ENCODE measurements around the gene COX4I1. TPM values are rescaled to one million over a fixed set of nuclear protein-coding genes. Genes with fewer than 3 reads are reported as not detected.

Gene COX4I1
- total and polyA plus RNA-seq, 9 of the 15 experiments (the other 6 are each of a cell fraction or from before 2014, with no cell fraction given), result 651 to 2,356 (median 1,032) TPM

DNA sequence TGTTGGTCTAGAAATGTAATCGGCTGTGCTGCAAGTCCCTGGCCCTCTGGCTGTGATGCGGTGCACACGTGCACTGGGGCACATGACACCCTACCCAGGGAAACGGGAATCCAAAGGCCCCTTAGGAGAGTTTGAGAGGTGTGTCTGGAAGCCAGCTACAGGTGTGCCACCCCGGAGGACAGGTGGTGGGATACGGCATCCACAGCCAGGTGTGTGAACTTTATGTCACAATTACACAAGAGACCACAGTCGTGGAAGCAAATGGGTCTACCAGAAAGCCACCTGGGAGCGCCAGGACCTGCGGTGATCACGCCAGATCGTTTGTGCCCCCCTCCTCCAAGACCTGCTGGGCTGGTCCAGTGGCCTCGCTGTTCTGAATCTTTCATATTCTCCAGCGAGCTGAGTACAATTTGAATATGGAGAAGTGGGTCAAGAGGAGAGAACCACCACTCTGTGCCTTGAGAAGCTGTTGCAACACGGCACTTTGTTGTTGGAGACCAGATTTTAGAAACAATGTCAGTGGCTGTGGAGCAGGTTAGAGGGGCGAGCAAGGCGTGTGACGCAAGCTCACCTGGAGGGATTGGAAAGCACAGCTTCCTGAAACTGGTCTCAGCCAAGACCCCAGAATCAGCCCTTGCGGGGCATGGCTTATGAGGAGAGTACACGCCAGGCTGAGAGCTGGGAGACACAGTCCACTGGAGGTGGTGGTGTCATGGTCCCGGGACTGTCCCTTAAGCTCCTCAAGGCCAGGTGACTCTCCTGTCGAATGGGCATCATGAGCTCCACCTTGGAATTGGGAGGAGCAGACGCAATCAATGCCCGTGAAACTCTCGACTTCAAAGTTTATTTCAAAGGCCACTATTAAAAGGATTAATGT, 37.4 kb downstream of the COX4I1 start (continued):
- TF ChIP-seq, protein P1, sequence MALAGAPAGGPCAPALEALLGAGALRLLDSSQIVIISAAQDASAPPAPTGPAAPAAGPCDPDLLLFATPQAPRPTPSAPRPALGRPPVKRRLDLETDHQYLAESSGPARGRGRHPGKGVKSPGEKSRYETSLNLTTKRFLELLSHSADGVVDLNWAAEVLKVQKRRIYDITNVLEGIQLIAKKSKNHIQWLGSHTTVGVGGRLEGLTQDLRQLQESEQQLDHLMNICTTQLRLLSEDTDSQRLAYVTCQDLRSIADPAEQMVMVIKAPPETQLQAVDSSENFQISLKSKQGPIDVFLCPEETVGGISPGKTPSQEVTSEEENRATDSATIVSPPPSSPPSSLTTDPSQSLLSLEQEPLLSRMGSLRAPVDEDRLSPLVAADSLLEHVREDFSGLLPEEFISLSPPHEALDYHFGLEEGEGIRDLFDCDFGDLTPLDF (CRISPR knock-in tag; IDR thresholded peaks at IDR 0.05), result no peak
- TF ChIP-seq ETV6 (IDR thresholded peaks at IDR 0.05; ENCODE audit: borderline replicate concordance in 1 of 2, low read depth in 2 of 2, low read length in 1 of 2) (no peak), ETV6 (CRISPR knock-in tag; IDR thresholded peaks at IDR 0.05; ENCODE audit: borderline replicate concordance) (no peak), ZNF175 (CRISPR knock-in tag; IDR thresholded peaks at IDR 0.05; ENCODE audit: low read depth) (no peak), ETV5 (CRISPR knock-in tag; IDR thresholded peaks at IDR 0.05; ENCODE audit: low read depth) (no peak)
- TF ChIP-seq, protein P2, sequence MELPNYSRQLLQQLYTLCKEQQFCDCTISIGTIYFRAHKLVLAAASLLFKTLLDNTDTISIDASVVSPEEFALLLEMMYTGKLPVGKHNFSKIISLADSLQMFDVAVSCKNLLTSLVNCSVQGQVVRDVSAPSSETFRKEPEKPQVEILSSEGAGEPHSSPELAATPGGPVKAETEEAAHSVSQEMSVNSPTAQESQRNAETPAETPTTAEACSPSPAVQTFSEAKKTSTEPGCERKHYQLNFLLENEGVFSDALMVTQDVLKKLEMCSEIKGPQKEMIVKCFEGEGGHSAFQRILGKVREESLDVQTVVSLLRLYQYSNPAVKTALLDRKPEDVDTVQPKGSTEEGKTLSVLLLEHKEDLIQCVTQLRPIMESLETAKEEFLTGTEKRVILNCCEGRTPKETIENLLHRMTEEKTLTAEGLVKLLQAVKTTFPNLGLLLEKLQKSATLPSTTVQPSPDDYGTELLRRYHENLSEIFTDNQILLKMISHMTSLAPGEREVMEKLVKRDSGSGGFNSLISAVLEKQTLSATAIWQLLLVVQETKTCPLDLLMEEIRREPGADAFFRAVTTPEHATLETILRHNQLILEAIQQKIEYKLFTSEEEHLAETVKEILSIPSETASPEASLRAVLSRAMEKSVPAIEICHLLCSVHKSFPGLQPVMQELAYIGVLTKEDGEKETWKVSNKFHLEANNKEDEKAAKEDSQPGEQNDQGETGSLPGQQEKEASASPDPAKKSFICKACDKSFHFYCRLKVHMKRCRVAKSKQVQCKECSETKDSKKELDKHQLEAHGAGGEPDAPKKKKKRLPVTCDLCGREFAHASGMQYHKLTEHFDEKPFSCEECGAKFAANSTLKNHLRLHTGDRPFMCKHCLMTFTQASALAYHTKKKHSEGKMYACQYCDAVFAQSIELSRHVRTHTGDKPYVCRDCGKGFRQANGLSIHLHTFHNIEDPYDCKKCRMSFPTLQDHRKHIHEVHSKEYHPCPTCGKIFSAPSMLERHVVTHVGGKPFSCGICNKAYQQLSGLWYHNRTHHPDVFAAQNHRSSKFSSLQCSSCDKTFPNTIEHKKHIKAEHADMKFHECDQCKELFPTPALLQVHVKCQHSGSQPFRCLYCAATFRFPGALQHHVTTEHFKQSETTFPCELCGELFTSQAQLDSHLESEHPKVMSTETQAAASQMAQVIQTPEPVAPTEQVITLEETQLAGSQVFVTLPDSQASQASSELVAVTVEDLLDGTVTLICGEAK (IDR thresholded peaks at IDR 0.05), result no peak
- TF ChIP-seq, protein P2 (CRISPR knock-in tag; IDR thresholded peaks at IDR 0.05), result no peak
